HepG2 (cell line): Measurements from ENCODE around the gene ITPK1. TPM values are rescaled to one million over a fixed set of nuclear protein-coding genes. Genes with fewer than 3 reads are reported as not detected.

ENCODE experiments used
- ATF7-NPFF ChIP-seq: sonication (generic); formaldehyde crosslinking; IDR thresholded peaks from 2 replicates; pipeline ENCODE4 v1.8.1; 2023; ENCODE audit warnings: mild to moderate bottlenecking, low read depth, missing genetic modification reagents, moderate library complexity
- BORCS8-MEF2B ChIP-seq: sonication (generic); formaldehyde crosslinking; IDR thresholded peaks from 2 replicates; pipeline ENCODE4 v1.8.0; 2022; ENCODE audit warnings: mild to moderate bottlenecking, missing genetic modification reagents
- EHMT2 ChIP-seq: fragments of 200-600 bp; sonication (generic); IDR thresholded peaks from 2 replicates; pipeline ENCODE4 v1.7.0; 2017; ENCODE audit warnings: antibody characterized with exemption, low read depth, low read length, borderline replicate concordance
- HCFC1 ChIP-seq: fragments of 150-350 bp; IDR thresholded peaks from 2 replicates; pipeline ENCODE4 v1.6.1; 2014; ENCODE audit warnings: low read depth, low read length
- HDAC2 ChIP-seq: sonication (generic); formaldehyde crosslinking; IDR thresholded peaks from 2 replicates; pipeline ENCODE4 v1.4.0; 2020; ENCODE audit warnings: missing genetic modification reagents
- HNF4A ChIP-seq: sonication (generic); formaldehyde crosslinking; IDR thresholded peaks from 2 replicates; pipeline ENCODE4 v1.4.0; 2020; ENCODE audit warnings: missing genetic modification reagents
- IKZF5 ChIP-seq: IDR thresholded peaks from 2 replicates; pipeline ENCODE4 v1.6.1; 2018; ENCODE audit warnings: missing genetic modification reagents, mild to moderate bottlenecking, missing compliant biosample characterization
- JUNB ChIP-seq: sonication (generic); formaldehyde crosslinking; IDR thresholded peaks from 2 replicates; pipeline ENCODE4 v1.8.0; 2022; ENCODE audit warnings: missing genetic modification reagents, mild to moderate bottlenecking, borderline replicate concordance
- NR2F1 ChIP-seq, 2 experiments: fragments of 450-650 bp in 1 of 2; formaldehyde crosslinking in 1 of 2; IDR thresholded peaks; 2 replicates each; pipeline versions ENCODE4 v1.5.0 to v1.6.1; 2016 to 2020; ENCODE audit warnings: mild to moderate bottlenecking in 1 of 2, missing compliant biosample characterization in 1 of 2, missing genetic modification reagents in 1 of 2, moderate library complexity in 1 of 2
- ZBTB8A ChIP-seq: sonication (generic); formaldehyde crosslinking; IDR thresholded peaks from 2 replicates; pipeline ENCODE4 v1.4.0; 2020; ENCODE audit warnings: mild to moderate bottlenecking, low read depth, missing genetic modification reagents, borderline replicate concordance
- ZNF317 ChIP-seq: sonication (generic); formaldehyde crosslinking; IDR thresholded peaks from 2 replicates; pipeline ENCODE4 v1.5.0; 2020; ENCODE audit warnings: mild to moderate bottlenecking, missing genetic modification reagents
- ZNF501 ChIP-seq: sonication (generic); formaldehyde crosslinking; IDR thresholded peaks from 2 replicates; pipeline ENCODE4 v1.5.1; 2020; ENCODE audit warnings: mild to moderate bottlenecking, moderate library complexity, missing genetic modification reagents
- ZSCAN9 ChIP-seq: IDR thresholded peaks from 2 replicates; pipeline ENCODE4 v1.6.1; 2016; ENCODE audit warnings: borderline replicate concordance
- polyA plus RNA-seq, 8 experiments: library from polyadenylated mRNA; depleted of rRNA in 3 of 8; stranded (reverse) in 7 of 8; unstranded in 1 of 8; fragments of >200 nt; fragmentation: Illumina TruSeq in 4 of 8; extraction: Trizol in 4 of 8; gene quantifications; 2 replicates each; pipeline versions ENCODE4 v1.2.1 to v1.2.3, GENCODE V29; 2011 to 2016; ENCODE audit warnings: low read depth in 4 of 8, missing spikeins in 1 of 8, mixed read lengths in 1 of 8; ENCODE audit not compliant: insufficient read depth in 1 of 8
- total RNA-seq, 5 experiments: library from RNA; depleted of rRNA; stranded (reverse); fragments of >200 nt; fragmentation: Illumina TruSeq; extraction: Trizol; gene quantifications; 2 replicates each; pipeline ENCODE4 v1.2.3, GENCODE V29; 2016; ENCODE audit warnings: low read depth in 1 of 5
- TF ChIP-seq, protein P1 (sequence below), 2 experiments: IDR thresholded peaks; 2 replicates each; pipeline ENCODE4 v1.6.1; 2011 to 2012; ENCODE audit warnings: low read length in 2 of 2, borderline replicate concordance in 1 of 2, low read depth in 1 of 2, mild to moderate bottlenecking in 1 of 2, moderate library complexity in 1 of 2
- TF ChIP-seq, protein P2 (sequence below): sonication (generic); formaldehyde crosslinking; IDR thresholded peaks from 2 replicates; pipeline ENCODE4 v1.4.0; 2020; ENCODE audit warnings: missing genetic modification reagents
- TF ChIP-seq, protein P3 (sequence below): sonication (generic); formaldehyde crosslinking; IDR thresholded peaks from 2 replicates; pipeline ENCODE4 v1.4.0; 2020; ENCODE audit warnings: missing genetic modification reagents

ITPK1 gene
- total and polyA plus RNA-seq, 2 of the 13 experiments (the other 11 are each of a cell fraction or from before 2014, with no cell fraction given), result 20.5 to 47.5 TPM

- TF ChIP-seq HCFC1 (peak; percentile 23; the same call in 1 of the 2 replicates), HDAC2 (CRISPR knock-in tag) (peak; percentile 68; the same call in 1 of the 2 replicates), NR2F1 (CRISPR knock-in tag; IDR thresholded peaks at IDR 0.05) (peak in 1 of 2 experiments; percentile 34; a peak in 1 of 4 replicates), ZSCAN9 (CRISPR knock-in tag) (peak; percentile 97), ATF7-NPFF (no peak), ZBTB8A (CRISPR knock-in tag) (no peak), JUNB (CRISPR knock-in tag) (no peak), BORCS8-MEF2B (CRISPR knock-in tag) (peak; percentile 82), ZNF317 (0 out of 2 replicates have a peak, but pooled peaks have one; percentile 24), ZNF501 (CRISPR knock-in tag) (0 out of 2 replicates have a peak, but pooled peaks have one; percentile 25), IKZF5 (CRISPR knock-in tag) (peak; percentile 62; the same call in 1 of the 2 replicates), EHMT2 (peak; percentile 98), HNF4A (CRISPR knock-in tag) (peak; percentile 60)
- TF ChIP-seq, protein P1, sequence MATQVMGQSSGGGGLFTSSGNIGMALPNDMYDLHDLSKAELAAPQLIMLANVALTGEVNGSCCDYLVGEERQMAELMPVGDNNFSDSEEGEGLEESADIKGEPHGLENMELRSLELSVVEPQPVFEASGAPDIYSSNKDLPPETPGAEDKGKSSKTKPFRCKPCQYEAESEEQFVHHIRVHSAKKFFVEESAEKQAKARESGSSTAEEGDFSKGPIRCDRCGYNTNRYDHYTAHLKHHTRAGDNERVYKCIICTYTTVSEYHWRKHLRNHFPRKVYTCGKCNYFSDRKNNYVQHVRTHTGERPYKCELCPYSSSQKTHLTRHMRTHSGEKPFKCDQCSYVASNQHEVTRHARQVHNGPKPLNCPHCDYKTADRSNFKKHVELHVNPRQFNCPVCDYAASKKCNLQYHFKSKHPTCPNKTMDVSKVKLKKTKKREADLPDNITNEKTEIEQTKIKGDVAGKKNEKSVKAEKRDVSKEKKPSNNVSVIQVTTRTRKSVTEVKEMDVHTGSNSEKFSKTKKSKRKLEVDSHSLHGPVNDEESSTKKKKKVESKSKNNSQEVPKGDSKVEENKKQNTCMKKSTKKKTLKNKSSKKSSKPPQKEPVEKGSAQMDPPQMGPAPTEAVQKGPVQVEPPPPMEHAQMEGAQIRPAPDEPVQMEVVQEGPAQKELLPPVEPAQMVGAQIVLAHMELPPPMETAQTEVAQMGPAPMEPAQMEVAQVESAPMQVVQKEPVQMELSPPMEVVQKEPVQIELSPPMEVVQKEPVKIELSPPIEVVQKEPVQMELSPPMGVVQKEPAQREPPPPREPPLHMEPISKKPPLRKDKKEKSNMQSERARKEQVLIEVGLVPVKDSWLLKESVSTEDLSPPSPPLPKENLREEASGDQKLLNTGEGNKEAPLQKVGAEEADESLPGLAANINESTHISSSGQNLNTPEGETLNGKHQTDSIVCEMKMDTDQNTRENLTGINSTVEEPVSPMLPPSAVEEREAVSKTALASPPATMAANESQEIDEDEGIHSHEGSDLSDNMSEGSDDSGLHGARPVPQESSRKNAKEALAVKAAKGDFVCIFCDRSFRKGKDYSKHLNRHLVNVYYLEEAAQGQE (IDR thresholded peaks at IDR 0.05; ENCODE audit: borderline replicate concordance in 1 of 2, low read depth in 1 of 2, low read length in 2 of 2), result peak; percentile 99 to 100
- TF ChIP-seq, protein P2, sequence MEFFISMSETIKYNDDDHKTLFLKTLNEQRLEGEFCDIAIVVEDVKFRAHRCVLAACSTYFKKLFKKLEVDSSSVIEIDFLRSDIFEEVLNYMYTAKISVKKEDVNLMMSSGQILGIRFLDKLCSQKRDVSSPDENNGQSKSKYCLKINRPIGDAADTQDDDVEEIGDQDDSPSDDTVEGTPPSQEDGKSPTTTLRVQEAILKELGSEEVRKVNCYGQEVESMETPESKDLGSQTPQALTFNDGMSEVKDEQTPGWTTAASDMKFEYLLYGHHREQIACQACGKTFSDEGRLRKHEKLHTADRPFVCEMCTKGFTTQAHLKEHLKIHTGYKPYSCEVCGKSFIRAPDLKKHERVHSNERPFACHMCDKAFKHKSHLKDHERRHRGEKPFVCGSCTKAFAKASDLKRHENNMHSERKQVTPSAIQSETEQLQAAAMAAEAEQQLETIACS (CRISPR knock-in tag), result no peak
- TF ChIP-seq, protein P3, sequence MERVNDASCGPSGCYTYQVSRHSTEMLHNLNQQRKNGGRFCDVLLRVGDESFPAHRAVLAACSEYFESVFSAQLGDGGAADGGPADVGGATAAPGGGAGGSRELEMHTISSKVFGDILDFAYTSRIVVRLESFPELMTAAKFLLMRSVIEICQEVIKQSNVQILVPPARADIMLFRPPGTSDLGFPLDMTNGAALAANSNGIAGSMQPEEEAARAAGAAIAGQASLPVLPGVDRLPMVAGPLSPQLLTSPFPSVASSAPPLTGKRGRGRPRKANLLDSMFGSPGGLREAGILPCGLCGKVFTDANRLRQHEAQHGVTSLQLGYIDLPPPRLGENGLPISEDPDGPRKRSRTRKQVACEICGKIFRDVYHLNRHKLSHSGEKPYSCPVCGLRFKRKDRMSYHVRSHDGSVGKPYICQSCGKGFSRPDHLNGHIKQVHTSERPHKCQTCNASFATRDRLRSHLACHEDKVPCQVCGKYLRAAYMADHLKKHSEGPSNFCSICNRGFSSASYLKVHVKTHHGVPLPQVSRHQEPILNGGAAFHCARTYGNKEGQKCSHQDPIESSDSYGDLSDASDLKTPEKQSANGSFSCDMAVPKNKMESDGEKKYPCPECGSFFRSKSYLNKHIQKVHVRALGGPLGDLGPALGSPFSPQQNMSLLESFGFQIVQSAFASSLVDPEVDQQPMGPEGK (CRISPR knock-in tag), result peak; percentile 58; the same call in 1 of the 2 replicates
These were observed 201.6 kb downstream of the ITPK1 start (continued) for GRCh38 chr14:92914087-92914656.
